ENCODE data around the gene SPINK13.
A peak's percentile ranks its signal among the peaks of the same experiment; 100 is the strongest.
"Not testable (repeated sequence)": the region's sequence is repeated elsewhere in the genome, so short reads cannot be mapped to it uniquely, and the experiment has no call there.

The SPINK13 gene, protein sequence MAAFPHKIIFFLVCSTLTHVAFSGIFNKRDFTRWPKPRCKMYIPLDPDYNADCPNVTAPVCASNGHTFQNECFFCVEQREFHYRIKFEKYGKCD

DNA sequence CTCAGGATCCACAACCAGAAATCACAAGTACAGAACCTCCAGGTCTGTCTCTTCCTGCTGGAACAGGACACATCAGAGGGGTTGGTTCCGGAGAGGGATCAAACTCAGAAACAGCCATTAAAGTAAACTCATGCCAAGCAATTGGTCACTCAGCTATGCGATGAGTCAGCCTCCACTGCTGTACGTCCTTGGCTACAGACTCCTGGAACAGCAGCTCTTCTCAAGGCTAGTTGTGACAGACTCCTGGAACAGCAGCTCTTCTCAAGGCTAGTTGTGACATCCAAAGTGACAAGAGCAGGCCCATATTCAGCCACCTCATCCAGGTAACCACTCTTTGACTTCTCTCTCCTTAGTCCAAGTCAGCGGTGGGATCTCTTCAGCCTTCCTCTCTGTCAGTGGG, at the start of gene SPINK13:
Gene SPINK13 (plus strand): TSS at position 229 of the 400 bp plus-strand sequence. CDS start 1,279 bp downstream, outside the sequence.
- DNase-seq = no peak

DNA sequence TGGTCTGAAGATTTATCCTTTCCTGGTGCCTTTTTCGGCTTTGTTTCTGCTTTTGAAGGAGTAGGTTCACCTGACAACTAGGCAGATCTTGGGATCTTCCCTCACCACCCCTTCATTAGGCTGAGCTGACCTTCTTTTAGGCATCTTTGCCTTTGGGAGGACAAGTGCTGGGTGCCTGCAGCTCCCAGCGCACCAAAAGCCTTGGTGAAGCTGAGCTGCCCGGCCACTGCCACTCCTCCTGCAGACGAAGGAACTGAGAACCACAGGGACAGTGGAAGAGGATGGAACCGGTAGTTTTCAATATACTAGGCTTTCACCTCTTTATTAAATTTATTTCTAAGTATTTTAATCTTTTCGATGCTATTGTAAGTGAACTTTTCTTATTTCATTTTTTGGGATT, 47.1 kb upstream of the SPINK13 start:
- DNase-seq = no peak

DNA sequence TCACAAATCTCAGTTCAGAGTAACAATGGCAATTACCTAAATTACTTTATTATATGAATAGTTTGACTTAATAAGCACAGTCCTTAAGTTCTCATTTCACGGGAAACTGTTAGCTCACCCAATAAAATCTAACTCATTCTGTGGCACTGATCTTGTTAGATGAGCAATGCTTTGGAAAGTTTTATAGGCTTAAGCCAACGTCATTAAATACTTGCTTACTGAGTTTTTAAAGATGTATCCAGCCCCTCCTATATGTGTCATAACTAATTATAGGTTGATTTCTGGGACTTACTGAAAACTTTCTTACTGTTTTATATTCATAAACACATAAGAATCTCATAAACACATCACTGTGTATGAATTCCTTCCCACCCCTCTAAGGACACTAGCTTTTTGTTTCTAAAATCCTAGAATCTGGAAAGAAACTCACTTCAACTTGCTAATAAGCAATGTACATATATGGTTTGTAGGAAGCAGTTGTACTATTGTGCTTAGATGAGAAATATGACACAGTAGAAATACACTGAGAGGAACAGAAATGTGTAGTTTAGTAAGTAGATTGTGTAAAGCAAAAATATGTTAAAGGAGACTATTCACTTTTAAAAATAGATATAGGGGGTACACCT, 44.4 kb upstream of the SPINK13 start:
- DNase-seq = no peak

DNA sequence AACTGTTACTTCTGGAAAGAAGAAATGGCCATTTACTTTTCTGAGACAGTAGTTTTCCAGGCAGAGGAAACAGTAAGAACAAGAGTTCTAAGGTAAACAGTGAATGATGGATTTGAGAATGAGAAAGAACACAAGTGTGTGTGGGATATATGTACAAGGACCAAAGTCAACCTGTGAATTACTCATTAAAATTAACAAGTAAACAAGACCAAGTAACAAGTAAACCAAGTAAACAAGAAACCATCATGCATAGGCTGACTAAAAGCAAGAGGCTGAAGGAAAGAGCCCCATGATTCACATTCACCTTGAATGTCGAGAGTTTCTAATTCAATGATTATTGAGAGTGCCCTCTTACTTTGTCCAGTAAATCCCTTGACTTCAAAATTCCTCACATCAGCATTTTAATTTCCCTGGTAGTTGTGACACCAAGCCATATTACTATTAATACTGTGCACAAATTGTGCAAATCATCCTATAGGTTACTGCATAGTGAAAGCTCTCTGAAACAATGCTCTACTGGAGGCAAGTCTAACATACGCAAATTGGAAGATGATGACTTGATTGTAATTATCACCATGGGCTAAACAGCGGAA, 40.1 kb upstream of the SPINK13 start:
- no peak for DNase-seq

DNA sequence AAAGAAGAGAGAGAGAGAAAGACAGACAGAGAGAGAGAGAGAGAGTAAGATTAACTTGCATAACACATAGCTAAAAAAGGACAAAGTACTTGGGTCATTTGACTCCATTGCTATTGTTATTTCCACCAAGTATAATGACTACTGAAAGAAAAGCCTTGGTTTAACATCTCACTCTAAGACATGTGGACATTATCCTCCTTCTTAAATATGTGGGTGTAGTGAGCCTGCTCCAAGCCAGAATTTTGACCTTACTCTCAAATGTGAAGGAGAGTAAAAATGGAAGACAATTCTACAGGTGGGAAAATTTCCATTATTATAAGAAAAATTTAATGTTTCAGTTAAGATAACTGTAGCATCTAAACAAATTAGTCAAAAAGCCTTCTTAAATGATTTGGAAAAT, 38.8 kb upstream of the SPINK13 start:
- no peak for DNase-seq

DNA sequence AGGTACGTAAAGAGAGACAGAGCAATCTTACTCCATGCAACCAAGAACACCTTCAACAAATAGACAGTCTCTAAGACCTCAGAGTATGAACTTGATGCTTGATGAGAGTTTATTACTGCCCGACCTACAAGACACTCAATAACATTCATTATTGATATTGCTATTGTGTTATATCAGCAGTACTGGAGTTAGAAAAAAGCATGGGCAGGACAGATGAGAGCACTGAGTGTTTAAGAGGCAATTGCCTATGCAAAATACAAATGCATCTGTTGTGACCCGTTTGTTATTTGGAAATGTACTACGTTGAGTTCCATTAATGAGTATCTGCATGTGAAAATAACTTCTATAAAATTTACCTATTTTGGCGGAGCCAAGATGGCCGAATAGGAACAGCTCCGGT, 38.4 kb upstream of the SPINK13 start:
- DNase-seq = no peak

DNA sequence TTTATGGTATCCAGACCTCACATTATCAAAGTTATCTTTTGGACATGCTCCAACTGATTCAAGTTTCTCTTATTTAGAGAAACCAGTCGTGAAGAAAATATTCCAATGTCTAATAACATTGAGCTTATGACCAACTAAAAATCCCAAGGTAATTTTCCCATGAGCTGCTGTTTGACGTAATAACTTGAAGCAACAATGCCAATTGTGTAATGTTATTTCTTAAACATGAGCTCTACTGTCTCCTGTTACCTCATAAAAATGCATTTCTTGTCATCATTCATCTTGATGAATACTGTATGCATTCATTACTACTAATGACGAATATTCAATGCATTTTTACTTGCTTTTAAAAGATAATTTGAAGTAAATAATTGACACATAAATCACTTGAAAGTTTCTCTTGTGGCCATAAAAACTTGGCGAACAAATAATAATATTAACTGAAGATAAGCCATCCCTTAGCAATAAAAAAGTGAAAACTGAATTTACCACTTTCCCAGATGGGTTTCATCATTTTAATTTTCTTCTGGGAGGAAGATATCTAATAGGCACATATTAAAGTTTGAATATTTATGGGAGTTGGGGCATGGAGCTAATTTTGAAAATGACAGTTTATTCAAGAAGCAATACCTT, 30.7 kb upstream of the SPINK13 start:
- peak; percentile 19 for DNase-seq

DNA sequence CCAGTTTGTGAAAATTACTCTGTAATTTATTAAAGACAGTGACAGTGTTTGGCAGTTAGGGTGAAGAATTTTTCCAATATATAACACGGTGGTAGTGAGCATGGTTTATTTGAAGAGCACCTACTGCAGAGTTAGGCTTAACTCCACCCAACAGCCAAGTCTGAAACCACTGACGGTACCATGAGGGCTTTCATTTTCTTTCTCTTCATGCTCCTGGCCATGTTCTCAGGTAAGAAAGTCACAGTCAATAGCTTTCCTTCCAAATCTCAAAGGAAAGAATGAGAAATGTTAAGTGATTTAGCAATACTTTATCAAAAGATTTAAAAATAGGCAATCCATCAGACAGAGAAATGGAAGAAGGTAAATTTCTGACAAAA, 30.2 kb upstream of the SPINK13 start, which contains the start of gene MARCOL:
Gene MARCOL (plus strand): TSS at position 108 of the 377 bp plus-strand sequence. CDS start 73 bp downstream, at position 181.
- no peak for DNase-seq

DNA sequence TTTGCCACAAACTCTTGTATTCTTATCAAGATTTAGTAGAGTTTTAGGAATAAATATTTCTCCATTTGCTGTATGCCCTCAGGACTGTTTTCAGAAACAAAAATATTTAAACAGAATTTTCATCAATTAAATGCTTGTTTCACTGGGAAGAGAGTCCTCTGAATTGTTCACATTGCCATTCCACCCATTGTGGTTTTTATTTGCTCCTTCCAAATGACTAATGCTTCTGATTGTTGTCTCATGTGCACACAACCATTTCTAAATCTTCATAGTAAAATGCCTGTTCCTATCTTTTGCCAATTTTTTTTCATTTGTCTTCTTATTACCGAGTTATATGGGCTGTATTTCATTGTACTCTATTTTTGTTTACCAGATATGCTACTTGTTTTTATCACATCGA, 19.7 kb upstream of the SPINK13 start:
- no peak for DNase-seq

DNA sequence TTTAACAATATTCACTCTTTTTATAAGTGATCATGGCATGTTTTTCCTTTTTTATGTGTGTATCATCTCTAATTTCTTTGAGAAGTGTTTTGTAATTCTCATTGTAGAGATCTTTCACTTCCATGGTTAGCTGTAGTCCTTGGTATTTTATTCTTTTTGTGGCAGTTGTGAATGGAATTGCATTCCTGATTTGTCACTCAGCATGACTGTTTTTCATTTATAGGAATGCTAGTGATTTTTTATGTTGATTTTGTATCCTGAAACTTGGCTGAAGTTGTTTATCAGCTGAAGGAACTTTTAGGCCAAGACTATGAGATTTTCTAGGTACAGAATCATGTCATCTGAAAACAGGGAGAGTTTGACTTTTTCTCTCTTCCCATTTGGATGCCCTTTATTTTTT, 13.1 kb upstream of the SPINK13 start:
- DNase-seq = no peak

DNA sequence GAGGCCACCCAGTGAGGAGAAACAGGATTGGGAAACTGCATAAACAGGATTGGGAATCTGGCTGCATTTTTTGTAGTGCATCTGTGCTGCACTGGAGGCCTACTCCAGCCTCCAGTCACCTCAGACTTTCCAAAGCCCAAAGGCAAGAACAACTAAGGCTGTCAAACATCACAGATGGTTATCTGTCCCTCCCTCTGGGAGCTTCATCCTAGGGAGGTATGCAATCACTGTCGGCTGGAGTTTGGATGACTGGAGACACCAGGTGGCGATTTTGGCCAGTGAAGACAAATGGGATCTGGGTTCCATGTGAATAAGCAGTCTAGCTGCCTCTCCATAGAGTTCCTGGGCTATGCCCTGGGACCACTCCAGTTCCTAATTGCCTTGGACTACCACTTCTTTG, 9.3 kb upstream of the SPINK13 start:
- no peak for DNase-seq

DNA sequence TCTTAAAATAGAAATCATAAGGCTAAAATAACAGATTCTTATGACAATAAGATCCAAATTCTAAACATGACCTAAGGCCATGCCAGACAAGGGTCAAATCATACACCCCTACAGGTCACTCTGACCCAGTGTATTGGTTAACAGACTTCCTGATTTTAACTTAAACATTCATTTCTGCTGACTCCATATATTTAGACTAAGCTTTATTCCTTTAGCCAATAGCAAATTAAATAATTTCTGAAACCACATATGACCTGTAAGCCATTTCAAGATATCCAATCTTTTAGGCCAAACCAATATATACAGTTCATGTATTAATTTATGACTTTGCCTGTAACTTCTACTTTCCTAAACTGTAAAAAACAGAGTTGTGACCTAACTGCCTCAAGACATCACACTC, 7.4 kb upstream of the SPINK13 start:
- DNase-seq = no peak

DNA sequence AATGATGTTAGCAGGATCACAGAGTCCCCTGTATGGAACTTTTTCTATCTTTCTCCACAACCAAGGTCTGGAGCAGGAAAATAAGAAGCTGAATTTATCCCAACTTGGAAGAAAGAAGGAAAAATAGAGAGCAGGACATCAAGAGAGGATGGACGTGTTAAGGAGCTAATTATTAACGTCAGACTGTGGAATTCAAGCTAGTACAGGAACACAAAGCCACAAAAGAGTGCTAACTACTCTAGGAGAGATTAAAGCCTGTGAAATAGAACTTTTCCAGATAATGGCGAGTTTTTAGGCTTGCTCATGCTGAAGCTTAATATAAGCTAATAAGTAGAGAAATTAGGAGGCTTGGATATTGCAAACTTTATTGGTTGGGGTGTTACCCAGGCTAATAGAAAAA, 632 bp upstream of the SPINK13 start:
- no peak for DNase-seq

DNA sequence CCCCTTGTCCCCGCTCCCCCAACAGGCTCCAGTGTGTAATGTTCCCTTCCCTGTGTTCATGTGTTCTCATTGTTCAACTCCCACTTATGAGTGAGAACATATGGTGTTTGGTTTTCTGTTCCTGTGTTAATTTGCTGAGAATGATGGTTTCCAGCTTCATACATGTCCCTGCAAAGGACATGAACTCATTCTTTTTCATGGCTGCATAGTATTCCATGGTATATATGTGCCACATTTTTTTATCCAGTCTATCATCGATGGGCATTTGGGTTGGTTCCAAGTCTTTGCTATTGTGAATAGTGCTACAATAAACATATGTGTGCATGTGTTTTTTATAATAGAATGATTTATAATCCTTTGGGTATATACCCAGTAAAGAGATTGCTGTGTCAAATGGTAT, 6.5 kb downstream of the SPINK13 start:
- DNase-seq = not testable (repeated sequence)

DNA sequence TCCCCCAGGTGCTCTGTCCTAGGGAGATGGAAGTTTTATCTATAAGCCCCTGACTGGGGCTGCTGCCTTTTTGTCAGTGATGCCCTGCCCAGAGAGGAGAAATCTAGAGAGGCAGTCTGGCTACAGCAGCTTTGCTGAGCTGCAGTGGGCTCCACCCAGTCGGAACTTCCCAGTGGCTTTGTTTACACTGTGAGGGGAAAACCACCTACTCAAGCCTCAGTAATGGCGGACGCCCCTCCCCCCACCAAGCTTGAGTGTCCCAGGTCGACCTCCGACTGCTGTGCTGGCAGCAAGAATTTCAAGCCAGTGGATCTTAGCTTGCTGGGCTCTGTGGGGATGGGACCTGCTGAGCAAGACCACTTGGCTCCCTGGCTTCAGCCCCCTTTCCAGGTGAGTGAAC, 12.3 kb downstream of the SPINK13 start:
- not testable (repeated sequence) for DNase-seq

DNA sequence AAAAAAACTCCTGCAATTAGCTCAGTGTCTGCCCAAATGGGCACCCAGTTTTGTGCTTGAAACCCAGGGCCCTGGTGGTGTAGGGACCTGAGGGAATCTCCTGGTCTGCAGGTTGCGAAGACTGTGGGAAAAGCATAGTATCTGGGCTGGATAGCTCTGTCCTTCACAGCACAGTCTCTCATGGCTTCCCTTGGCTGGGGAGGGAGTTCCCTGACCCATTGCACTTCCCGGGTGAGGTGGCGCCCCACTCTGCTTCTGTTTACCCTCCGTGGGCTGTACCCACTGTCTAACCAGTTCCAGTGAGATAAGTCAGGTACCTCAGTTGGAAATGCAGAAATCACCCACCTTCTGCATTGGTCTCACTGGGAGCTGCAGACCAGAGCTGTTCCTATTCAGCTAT, 12.7 kb downstream of the SPINK13 start:
- DNase-seq = not testable (repeated sequence)

DNA sequence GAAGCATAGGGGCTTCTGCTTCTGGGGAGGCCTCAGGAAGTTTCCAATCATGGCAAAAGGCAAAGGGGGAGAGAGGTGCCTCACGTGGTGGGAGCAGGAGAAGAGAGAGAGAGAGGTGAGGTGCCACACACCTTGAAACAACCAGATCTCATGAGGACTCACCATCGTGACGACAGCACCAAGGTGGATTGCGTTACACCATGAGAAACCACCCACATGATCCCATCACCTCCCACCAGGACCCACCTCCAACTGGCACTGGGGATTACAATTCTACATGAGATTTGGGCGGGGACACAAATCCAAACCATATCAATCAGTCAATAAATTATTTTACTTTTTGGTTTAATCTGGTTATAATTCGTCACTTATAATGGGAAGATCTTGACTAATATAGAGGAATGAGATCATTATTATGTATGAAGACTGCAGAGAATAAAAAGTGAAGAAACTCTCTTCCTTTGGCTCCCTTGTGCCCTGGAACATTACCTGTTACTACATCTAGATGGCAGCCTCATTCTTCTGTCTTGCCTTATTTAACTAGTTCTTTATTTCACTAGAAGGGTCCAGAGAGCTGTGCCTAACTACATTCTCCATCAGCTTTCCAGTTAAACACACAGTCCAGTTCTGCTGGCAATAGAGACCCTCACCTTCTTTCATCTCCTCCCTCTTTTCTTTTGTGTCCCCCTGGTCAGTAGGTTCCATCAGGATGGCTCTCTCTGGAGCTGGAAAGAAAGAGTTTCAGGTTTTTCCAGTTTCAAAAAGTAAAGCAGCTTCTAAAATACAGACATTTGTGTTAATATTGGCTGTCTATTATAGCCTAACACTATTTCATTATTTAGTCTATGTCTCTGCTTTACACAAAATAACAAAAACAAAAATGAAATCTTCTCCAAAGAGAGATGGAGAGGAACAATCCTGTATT, 21.9 kb downstream of the SPINK13 start:
- DNase-seq = peak; percentile 7

DNA sequence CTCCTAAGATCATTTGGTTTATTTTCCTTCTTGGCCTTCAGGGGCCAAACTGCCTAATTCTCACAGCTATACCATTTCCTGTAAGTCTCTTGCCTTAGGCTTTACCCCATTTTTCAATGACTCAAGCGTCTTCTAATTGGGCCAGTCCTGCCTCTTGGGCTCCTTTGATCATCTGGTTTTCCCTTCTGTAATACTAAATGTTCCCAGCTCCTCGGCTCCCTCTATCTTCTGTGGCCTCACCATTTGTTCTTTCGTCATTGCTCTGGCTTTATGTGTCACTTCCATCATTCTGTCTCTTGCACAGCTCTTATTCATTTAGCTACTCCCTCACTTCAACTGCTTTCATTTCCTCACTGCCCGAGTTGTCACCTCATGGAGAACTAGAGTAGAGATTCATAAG, 29.1 kb downstream of the SPINK13 start:
- peak; percentile 6 for DNase-seq

DNA sequence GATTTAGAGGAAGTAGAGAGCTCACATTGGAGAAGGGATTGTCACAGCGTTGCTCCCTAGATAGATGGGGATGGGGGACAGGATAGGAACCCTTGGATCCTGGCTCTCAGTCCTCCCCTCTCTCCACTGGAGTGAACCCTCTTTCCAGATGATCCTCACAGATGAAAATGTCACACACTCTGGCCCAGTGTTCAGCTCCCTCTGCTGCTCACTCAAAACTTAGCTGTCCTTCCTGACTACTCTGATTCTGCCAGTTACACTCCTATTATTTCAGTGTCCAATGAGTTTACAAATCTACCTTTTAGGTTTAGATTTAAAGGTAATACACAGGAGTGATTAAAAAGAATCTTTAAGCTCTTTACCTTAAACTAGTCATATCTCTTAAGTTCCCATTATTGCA, 37.9 kb downstream of the SPINK13 start:
- no peak for DNase-seq

DNA sequence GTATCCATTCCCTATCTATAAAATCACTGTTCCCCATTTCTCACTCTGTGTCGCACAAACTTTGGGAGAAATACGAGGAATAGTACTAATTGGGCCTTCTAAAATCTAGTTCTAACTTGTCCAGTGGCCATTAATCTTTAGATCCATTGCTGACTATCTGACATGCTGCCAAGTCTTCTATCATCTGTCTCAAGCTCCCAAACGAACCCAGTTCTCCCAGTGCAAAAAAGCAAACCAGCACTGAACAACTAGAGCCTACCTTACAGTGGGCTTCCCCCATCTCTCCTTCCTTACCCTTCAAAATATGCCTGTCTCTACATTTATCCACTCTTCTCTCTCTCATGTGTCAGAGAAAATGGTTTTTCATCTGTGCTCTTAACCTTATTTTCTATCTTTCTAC, 40.4 kb downstream of the SPINK13 start:
- no peak for DNase-seq

DNA sequence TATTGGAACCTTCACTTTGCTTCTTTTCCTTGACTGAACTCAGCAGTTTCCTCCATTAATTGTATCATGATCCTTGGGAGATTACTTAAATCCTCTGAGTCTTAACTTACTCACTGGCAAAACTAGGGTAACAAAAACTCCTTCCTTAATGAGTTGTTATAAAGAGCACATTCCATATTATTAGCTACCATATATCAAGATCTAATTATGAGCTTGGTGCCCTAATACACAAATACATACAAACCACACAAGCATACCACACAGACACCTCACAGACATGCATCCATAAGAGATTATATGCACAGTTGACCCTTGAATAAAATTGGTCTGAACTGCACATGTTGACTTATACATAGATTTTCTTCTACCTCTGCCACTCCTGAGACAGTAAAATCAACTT, 41.2 kb downstream of the SPINK13 start:
- DNase-seq = no peak

DNA sequence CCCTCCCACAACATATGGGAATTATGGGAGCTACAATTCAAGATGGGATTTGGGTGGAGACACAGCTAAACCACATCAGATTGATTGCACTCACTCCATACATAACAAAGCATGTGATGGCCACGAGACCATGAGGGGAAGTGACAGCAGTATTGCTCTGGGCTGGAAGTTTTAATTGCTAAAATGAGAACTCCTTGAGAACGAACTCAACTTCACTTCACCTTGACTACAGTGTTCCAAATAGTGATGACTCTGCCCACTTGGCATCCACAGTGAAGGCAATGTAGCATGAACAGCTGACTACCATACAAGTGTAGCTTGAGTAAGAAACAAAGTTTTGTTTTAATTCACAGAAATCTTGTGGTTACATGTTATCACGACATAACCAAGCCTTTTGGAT, 42.9 kb downstream of the SPINK13 start:
- DNase-seq = no peak

DNA sequence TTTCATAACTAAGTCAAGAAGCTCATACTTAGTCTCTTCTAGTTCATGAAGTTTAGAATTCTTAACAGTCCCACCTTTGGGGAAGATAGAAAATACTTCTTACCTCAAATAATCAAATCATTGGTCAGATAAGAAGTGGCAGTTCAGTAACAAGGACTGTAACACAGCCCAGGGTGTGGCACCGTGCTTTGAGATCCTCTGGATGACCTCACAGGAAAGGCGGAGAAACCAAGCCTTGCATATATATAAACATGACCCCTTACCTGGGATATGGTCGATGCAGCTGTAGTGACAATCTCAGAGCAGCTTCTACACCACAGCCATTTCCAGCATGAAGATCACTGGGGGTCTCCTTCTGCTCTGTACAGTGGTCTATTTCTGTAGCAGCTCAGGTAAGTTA, 43.6 kb downstream of the SPINK13 start, which contains the start of gene SPINK7:
Gene SPINK7 (plus strand): TSS at position 271 of the 400 bp plus-strand sequence. CDS start 61 bp downstream, at position 332.
- DNase-seq = no peak

Measured in suppressor macrophage treated with lipopolysaccharide for 4 hours (primary cell).